D721Med (cell line): ENCODE measurements around the gene KASH5.

Experiments
- DNase-seq: peaks from one replicate; pipeline ENCODE4 v3.0.0; 2011; ENCODE audit warnings: low spot score; ENCODE audit not compliant: insufficient read length
- FAIRE-seq: peaks from 2 replicates; lab custom pipeline; 2011; peaks lifted over from hg19 to GRCh38; lab: Jason Lieb, UNC
- CTCF ChIP-seq: IDR thresholded peaks from 2 replicates; pipeline ENCODE4 v1.5.1; 2012; ENCODE audit warnings: mild to moderate bottlenecking, control low read depth; ENCODE audit not compliant: insufficient read depth; ENCODE audit errors: missing control alignments

The KASH5 gene

GRCh38 chr19:49398001-49398615, 10.1 kb downstream of the KASH5 start:
- FAIRE-seq (no peak), DNase-seq (peak; percentile 7)
- no peak for TF ChIP-seq CTCF

GRCh38 chr19:49398931-49399330, 10.9 kb downstream of the KASH5 start:
- no peak for DNase-seq
- no peak for TF ChIP-seq CTCF
- no peak for FAIRE-seq

- DNase-seq: no peak
- no peak for TF ChIP-seq CTCF
- no peak for FAIRE-seq
Measured at GRCh38 chr19:49400029-49400428, 12.0 kb downstream of the KASH5 start.

- no peak for TF ChIP-seq CTCF
- FAIRE-seq: no peak
- DNase-seq: no peak
Measured at GRCh38 chr19:49403404-49404187, 15.5 kb downstream of the KASH5 start.

- no peak for TF ChIP-seq CTCF
- FAIRE-seq (no peak), DNase-seq (no peak)
Measured at GRCh38 chr19:49407079-49407478, 19.0 kb downstream of the KASH5 start.

GRCh38 chr19:49407482-49408015, 19.5 kb downstream of the KASH5 start:
- no peak for TF ChIP-seq CTCF
- FAIRE-seq (no peak), DNase-seq (no peak)
